Measurements from ENCODE around the gene PPP1R3D.
"Not testable (repeated sequence)": the region's sequence is repeated elsewhere in the genome, so short reads cannot be mapped to it uniquely, and the experiment has no call there.

PPP1R3D gene

DNA sequence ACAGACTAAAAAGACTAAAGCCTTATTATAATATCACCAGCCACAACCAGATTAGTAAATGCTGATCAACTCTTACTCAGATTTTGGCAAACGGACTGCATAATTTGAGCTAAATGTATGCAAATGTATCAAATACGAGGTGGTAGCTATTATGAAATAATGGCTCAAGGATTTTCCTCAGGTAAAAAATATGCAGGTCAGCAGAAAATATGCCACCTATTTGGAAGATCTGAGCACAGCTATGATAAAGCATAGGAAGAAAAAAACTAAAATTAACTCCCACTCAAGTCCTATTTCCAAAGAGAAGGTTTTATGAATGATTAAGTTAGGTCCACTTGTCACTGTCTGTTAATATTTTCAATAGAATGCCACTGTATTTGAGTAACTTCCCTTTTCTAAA is 29.1 kb downstream of the PPP1R3D start:
- no peak for DNase-seq

GRCh38 chr20:59908855-59909254 is 31.2 kb downstream of the PPP1R3D start:
- DNase-seq, result no peak

DNA sequence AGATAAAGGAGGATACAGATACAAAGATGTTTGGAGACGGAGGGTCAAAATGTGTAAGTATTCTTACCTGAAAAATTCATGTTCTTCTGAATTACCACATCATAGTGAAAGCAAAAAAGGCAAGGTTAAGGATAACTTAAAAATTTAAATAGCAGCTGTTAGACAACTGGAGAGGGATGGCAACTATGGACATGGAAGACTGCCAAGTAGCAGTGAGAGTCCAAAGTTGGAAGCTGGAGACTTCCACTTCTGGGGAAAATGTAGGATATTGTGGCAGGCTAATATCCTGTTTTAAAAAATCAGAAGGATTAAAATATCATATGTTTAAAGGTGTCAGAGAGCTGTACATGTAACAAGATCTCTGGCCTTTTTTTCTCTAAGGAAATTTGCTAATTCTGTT is 36.5 kb downstream of the PPP1R3D start:
- DNase-seq, result no peak

DNA sequence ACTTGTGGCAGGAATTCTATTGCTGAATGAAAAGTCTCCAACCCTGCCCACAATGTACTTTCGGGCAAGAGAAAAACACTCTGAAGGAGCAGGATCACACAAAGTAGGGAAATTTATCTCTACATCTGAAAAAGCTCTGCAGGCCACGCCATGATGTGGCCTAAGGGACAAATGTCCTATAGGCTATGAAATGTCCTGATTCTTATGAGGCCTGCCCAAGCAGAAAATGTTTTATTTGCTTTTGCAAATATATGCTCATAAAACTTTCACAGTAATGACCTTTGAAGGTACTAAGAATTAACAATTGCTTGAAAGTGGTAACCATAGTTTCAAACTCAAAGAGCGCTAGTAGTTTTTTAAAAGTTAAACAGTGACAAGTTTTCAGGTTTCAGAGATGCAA is 37.6 kb downstream of the PPP1R3D start:
- no peak for DNase-seq

- no peak for DNase-seq
Measured at GRCh38 chr20:59895908-59896307, 44.2 kb downstream of the PPP1R3D start.

GRCh38 chr20:59891581-59891980 is 48.5 kb downstream of the PPP1R3D start:
- no peak for DNase-seq

- not testable (repeated sequence) for DNase-seq
Measured at GRCh38 chr20:59890035-59890434, 50.1 kb downstream of the PPP1R3D start.

DNA sequence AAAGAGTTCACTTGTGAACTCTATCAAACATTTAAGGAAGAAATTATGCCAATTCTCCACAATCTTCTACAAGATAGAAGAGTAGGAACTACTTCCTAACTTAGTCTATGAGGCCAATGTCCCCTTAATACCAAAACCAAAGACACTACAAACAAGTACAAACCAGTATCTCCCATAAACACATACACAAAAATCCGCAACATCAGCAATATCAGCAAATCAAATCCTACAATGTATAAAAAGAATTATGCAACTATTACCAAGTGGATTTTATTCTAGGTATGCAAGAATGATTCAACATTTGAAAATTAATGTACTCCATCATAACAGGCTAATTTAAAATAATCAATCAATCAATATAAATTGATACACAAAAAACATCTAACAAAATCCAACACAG is 52.1 kb downstream of the PPP1R3D start:
- DNase-seq, result no peak

Data from GDM1 (cell line).